HPDE6-E6E7 (cell line): ENCODE results near the gene FAM98A.
A peak's percentile ranks its signal among the peaks of the same experiment; 100 is the strongest.

Experiments used
- DNase-seq: peaks from one replicate; pipeline ENCODE4 v3.0.0; 2011; ENCODE audit warnings: missing footprints; ENCODE audit errors: extremely low spot score

The FAM98A gene

DNA sequence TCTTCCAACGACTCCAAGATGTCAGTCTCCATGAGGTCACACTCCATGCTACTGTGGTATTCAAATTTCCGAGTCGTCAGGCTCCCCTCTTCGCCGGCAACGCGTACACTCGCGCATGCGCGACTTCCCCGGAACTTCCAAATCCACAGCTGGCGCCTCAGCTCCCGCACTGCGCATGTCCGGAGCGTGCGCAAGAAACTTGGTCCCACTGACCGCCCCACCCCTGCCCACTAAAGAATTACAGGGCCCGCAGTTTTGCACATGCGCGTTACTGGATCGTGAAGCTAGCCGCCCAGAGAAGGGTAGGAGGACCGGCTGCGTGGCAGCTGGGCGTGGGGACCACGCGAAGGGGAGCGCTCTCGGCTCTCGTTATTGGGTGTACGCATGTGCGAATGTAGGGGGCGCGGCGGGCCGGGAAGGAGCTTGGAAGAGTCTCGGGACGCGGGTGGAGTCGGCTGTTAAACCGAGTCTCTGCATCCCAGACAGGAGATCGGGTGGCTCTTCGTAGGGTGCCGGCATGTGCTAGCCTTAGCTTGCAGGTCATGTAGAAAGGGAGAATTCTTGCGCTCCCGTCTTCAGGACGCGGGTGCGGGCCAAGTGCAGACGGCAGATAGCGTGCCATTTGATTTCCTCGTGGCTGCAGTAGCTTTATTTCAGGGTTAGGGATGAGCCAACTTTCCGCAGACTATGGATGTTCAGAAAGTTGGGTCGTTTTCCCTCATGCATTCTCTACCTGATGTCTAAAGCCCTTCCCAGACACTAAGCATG, at the start of gene FAM98A:
Gene FAM98A, minus strand, starts transcription at position 125 of the 768 bp plus-strand sequence. Its CDS starts 78 bp downstream, at position 47.
- DNase-seq = peak; percentile 93

DNA sequence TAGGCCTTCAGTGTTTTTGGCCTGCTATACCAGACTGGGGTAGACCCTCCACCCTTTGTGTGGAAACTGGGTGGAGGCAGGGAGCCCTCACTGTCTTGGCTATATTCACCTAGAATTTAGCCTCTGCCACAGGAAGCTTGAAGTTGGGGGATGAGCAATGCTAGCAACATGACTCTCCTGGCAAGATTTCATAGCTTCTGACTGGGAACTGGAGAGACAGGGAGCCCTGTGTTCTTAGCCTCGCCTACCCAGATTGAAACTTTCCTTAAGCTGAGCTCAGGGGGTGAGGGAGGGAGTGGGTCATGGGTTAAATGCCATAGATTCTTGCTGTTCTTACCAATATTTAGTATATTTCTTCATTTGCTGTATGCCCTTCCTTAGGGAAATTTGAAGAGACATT, 46.8 kb upstream of the FAM98A start:
- DNase-seq = no peak

DNA sequence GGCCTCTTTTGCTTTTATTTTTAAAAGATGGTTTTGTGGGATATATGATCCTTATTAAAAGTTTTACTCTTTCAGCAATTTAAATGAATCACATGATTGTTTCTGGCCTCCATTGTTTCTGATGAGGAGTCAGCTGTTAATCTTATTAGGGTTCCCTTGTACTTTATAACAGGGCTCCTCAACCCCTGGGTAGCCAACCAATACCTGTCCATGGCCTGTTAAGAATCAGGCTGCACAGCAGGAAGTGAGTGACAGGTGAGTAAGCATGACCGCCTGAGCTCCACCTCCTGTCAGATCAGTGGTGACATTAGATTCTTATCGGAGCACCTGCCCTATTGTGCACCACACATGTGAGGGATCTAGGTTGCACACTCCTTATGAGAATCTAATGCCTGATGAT, 45.1 kb upstream of the FAM98A start:
- DNase-seq = no peak

DNA sequence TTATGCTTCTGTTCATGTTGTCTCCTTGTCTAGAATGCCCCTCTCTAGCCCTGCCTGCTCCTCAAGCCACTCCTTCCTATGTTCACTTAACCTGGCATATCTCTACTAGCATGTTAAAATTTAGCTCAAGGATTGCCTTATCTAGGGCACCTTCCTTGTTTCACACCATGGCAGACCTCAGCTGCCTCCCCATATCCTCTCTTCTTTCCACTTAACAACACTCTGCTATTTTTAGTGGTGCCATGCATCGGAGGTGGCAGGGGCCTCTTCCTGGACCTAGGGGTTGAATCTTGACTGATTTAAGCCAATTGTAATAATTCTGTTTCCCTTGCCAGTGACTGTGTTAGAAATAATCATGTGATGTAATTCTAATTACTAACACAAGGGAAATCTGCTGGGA, 36.9 kb upstream of the FAM98A start:
- DNase-seq = no peak

DNA sequence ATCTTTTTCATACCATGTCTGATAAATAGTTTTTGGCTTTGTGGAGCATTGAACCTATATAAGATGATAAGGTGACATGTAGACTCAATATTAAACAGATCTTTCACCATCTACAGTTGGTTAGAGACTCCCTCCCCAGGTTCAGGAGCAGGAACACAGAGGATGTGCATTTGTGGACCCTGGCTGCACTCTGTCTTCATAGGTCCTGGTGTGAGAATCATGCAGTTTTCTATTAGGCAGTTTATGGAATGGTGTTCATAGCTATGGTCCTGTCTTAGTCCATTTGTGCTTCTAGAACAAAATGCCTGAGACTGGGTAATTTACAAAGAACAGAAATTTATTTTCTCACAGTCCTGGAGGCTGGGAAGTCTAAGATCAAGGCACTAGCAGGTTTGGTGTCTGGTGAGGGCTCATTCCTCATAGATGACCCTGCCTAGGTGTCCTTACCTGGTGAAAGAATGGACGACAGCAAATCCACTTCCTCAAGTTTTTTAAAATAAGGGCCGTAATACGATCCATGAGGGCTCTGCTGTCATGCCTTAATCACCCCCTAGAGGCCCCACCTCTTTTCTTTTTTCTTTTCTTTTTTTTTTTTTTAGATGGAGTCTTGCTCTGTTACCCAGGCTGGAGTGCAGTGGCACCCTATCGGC, 35.3 kb upstream of the FAM98A start:
- DNase-seq = no peak

DNA sequence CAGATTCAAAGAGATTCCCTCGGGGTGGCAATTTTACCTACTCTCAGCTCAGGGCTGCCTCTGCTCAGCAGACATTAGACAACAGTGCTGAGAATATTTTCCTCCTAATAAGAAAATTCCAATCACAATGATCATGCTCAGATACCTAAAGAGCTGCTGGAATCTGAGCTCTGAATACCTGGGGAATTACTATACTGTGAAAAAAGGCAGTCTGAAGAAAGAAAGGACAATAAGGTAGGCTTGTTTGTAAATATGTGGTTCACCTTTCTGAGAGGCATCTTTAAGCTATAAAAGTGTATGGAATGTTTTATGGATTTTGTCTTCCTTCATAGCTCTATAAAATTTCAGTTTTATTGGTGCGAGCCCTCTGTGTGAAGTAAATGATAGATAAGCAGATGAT, 34.2 kb upstream of the FAM98A start:
- no peak for DNase-seq

DNA sequence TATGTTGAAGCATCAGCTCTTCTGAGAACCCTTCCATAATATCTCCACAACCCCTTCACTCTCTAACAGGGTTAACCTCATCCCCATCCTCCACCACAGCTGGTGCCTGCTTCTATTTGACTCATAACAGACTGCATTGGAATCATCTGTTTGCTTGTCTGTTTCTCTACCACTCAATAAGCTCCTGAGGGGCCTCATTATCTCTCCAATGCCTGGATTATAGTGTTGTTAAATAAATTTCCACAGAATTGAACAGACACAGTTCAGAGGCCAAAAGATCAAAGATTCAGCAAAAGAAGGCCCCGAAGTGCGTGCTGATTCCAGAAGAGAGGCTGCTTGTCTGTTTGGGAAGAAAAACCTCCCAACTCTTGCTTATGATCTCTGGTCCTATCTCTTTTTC, 33.7 kb upstream of the FAM98A start:
- DNase-seq = no peak

DNA sequence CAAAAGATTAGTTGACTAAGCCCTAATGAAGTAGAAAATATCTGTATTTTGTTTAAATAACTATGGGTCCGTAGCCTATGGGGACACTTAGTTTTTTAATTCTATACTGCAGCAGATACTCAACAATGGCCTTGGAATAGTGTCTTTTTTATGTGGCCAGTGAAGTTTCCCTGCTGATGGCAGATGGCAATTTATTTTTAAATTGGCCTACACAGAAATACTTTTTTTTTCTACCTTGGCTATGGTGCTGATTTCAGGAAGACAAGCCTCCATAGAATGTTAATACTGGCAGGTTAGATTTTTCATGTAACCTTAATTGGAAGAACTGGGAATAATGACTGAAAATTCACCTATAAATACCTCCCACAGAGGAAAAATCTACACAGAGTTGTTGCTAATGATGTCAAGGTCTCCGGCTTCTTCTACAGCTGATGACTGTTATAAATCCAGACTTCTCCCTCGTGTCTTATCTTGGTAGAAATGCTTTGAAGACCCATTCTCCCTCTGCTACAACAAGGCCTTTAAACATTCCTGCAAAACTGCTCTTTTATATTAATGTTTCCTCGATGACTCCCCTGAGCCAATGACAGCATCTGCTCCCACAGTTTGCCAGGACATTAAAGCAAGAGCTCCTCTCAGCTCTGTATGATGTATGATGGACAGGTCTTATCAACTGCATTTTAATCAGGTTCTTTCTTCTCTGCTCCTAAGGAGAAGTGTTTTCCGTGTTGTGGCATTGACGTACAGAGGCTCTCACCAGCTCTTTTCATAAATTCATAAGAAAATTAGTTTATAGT, 29.1 kb upstream of the FAM98A start:
- DNase-seq = no peak

DNA sequence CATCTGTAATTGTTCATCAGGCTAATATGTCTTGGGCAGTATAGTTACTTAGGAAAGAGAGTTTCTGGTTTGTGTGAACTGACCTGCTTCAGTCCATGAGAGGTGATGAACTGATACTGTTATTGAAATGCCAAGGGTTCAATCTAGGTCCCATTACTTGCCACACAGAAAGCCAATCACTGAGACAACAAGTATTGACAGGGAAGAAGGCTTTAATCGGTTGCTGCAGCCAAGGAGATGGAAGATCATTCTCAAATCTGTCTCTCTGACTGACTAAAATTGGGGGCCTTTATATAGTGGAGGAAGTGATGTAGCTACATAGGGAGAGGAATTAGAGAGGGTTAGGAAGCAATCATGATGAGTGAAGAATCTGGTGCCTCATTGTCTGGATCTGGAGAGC, 19.9 kb upstream of the FAM98A start:
- no peak for DNase-seq

DNA sequence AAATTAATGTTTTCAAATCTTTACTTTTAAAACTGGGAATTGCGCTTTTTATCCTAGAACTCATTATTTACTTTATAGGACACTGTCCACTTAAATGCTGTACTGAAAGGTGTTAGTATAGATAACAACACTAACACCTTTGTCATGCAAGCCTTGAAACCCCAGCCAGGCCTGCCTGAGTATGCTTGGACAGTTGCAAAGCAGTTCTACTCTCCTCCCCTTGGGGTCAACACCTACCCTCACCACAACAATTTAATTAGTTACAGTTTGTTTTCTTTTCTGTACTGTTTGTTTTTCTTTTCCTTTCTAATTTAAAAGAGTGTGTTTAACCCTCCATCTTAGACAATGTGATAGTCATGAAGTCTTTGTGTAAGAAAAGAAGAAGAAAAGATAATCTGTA, 18.9 kb upstream of the FAM98A start:
- no peak for DNase-seq

DNA sequence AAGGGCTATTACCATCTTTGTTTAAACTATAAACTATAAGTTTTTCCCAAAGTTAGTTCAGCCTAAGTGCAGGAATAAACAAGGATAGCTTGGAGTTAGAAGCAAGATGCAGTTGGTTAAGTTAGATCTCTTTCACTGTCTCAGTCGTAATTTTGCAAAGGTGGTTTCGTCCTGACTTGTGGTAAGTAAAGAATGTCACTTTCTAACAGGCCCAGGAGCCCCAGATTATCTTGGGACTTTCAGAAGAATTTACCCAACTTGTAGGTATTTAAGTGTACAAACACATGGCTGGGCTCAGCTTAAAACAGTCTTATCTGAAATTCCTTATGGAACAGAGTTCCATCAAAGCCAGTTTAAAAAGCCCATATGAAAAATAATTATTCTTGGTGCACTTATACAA, 18.3 kb upstream of the FAM98A start:
- no peak for DNase-seq

DNA sequence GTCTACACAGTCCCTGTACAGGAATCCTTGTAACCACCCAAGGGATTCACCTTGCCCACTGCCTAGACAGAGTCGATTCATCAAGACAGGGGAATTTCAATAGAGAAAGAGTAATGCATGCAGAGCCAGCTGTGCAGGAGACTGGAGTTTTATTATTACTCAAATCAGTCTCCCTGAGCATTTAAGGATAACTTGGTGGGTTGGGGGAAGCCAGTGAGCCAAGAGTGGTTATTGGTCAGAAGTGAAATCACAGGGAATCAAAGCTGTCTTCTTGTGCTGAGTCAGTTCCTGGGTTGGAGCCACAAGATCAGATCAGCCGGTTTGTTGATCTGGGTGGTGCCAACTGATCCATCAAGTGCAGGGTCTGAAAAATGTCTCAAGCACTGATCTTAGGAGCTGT, 17.8 kb upstream of the FAM98A start:
- no peak for DNase-seq

DNA sequence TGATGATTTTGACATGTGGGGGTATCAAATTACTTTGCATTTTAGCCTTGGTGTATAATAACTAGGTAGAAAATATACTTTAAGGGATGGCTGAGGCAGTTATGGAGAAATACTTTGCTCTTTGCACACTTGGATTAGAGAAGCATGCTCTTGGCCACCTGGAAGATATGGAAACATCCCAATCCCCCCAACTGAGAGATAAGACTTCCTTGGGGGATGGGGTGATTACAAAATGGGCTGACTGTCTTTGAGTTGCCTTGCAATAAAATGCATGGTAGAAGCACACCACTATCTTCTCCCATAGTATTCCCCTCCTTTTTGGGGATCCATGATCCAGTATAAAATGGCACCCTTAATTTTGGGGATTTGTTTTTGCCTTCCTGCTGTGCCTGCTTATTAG, 15.1 kb upstream of the FAM98A start:
- DNase-seq = no peak

DNA sequence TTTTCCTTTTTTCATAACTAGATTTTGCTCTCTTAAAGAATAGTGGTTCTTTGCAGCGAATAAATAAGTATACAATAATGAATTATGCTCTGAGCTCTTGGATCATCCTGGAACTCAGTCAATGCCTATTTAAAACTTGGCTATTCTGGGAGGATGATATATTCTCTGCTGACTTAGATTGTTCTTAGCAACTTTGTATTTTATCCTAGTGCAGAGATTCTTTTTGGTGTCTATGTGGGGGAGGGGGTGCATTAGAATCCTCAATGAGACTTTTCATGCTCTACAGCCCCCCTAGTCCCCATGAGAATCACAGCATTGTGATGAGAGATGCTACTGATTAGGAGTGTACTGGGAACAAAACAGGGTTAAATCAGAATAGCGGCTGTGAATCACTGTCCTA, 8.8 kb upstream of the FAM98A start:
- no peak for DNase-seq

DNA sequence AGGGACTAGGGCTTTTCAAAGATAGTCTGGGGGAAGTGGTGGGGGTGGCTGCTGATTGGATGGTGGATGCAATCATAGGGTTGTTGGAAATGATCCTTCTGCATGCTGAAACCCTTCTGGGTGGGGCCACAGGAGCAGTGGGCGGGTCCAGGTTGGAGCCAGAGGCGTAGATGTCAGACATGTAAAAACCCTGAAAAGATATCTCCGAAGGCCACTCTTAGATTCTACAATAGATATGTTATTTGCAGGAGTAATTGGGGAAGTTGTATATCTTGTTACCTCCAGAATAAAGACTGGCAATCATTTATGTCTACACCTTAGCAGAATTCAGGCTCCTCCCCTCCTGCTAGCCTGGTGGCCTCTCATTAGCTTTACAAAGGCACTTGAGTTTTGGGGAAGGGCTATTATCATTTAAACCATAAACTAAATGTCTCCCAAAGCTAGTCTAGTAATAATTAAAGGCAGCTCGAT, 8.2 kb upstream of the FAM98A start:
- no peak for DNase-seq

DNA sequence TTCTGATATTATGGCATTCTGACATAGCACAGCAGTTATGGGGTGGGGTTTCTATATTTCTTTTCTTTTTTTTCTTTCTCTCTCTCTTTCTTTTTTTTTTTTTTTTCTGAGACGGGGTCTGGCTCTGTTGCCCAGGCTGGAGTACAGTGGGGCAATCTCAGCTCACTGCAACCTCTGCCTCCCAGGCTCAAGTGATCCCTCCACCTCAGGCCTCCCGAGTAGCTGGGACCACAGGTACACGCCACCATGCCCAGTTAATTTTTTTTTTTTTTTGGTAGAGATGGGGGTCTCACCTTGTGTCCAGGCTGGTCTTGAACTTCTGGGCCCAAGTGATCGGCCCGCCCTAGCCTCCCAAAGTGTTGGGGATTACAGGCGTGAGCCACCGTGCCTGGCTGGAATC, 7.5 kb upstream of the FAM98A start:
- no peak for DNase-seq

DNA sequence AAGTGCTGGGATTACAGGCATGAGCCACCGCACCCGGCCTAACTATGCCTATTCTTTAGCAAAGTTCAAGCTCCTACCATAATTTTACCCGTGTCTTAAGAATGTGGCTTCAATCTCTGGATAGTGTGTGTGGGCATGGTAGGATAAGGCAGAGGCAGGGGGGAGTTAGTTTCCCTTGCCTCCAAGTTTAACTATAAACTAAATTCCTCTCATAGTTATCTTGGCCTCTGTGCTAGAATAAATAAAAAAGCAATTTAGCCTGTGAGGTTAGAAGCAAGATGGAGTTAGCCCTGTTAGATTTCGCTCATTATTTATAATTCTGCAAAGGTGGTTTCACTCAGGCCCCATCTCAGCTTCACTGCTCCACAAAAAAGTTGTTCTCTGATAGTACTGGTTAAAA, 7.0 kb upstream of the FAM98A start:
- no peak for DNase-seq

DNA sequence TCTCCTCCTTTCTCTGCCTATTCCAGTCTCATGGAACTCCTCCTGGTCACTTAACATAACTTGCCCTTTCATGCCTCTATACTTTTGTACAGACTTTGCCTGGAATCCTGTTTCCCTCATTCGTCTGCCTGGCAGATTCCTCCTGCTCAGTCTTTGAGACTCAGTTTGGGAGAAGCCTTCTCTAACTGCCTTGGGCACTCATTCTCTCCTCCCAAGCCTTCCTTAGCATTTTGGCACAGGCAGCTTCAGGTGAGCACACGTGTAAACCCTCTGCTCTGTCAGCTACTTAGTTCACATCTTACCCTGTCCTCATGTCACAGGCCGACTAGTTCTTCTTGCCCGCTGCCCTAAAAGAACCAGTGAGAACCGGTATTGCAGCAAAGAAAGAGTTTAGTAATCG, 6.0 kb upstream of the FAM98A start:
- DNase-seq = no peak

DNA sequence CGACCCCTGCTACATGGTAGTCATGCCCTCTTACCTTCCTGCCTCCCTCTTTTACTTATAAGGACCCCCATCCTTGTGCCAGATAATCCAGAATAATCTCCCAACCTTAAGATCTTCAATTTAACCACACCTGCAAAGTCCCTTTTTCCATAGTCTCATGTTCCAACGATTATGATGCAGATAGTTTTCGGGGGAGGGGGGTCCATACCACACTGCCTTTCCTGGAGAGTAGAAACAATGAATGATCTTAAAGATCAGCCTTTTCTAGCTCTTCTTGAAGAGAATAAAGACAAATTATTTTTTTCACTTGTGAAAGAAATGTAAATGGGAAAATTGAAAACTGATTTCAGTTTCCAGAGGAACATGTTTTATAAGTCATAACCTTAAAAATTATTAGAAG, 4.3 kb upstream of the FAM98A start:
- no peak for DNase-seq

DNA sequence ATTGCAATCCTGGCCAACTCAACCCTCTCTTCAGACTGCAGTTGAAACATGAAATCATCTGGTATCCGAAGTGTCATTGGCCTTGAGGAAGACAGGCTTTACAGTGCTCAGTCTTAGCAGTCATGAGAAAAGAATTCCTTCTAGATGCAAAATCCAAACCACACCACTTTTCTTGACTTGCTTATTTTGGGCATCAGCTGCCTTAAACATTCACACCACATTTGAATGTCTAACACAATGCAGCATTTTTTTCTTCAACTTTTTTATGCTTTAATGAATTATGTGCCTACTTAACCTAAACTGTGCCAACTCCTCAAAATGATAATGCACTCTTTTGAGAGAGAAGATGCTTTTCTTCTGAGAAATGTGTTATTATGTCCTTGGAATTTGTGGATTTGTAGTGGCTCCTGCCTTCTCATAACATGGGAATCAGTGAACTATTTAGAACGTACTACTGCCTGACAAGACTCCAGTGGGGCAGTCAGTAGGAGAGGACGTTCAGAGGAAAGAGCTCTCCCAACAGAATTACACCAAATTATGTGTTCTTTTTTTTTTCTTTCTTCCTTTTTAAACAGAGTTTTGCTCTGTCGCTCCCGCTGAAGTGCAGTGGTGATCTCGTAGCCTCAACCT, 3.2 kb upstream of the FAM98A start:
- DNase-seq = no peak

DNA sequence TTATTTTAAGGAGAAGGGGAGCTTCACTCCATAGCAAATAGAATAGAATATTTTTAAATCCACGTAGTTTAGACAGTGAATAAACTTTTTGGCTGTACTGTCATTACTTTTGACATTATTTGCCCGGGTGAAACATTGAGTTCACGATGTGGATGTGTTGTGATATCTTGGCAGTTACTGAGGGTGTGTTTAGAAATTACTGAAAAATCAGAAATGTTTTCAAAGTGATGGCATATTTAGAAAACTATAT, 769 bp upstream of the FAM98A start:
- no peak for DNase-seq

DNA sequence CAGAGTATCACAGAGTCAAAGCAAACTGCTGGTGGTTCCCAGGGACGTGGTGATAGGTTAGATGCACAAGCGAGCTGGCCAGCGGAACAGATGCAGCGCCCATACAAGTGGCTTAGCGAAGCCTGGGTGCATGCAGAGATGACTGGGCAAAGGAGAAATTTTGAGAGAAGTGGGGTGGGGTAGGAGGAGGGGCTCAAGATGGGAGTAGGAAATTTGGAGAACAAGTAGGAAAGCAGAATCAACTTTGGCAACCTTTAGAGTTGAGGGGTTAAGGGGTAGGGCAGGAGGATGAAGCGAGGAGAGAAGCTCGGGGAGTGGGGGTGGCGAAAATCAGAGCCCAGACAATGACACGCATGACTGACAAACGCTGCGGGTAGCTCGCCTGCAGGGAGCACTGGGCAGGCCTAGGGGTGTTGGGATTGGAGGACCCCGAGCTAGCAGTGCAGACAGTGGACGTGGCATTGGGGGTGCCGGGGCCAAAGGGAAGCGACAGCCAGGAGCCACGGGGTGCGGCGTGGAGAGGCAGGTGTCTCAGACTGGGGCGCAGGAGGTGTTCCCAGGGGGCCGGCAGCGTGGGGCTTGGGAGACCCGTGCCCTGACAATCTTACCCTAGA, 431 bp downstream of the FAM98A start:
- DNase-seq = peak; percentile 28
